WTC11 (cell line): ENCODE data around the gene SCML1.

Source experiments
- CREM ChIP-seq: sonication (generic); formaldehyde crosslinking; IDR thresholded peaks from 2 replicates; pipeline ENCODE4 v1.8.1; 2022; ENCODE audit warnings: mild to moderate bottlenecking, missing genetic modification reagents, moderate library complexity
- ELF4 ChIP-seq: sonication (generic); formaldehyde crosslinking; IDR thresholded peaks from 2 replicates; pipeline ENCODE4 v1.8.1; 2022; ENCODE audit warnings: low read depth, mild to moderate bottlenecking, moderate library complexity, missing genetic modification reagents
- FOXJ3 ChIP-seq: sonication (generic); formaldehyde crosslinking; IDR thresholded peaks from 2 replicates; pipeline ENCODE4 v1.9.0; 2021; ENCODE audit warnings: missing genetic modification reagents, mild to moderate bottlenecking, borderline replicate concordance
- FOXP4 ChIP-seq: sonication (generic); formaldehyde crosslinking; IDR thresholded peaks from 2 replicates; pipeline ENCODE4 v1.8.0; 2022; ENCODE audit warnings: mild to moderate bottlenecking, missing genetic modification reagents
- GABPB1 ChIP-seq: sonication (generic); formaldehyde crosslinking; IDR thresholded peaks from 2 replicates; pipeline ENCODE4 v1.8.1; 2023; ENCODE audit warnings: mild to moderate bottlenecking, missing genetic modification reagents
- GRHL2 ChIP-seq: fragments of 250-450 bp; sonication (Bioruptor Pico); IDR thresholded peaks from 2 replicates; pipeline ENCODE4 v1.8.0; 2022; ENCODE audit warnings: mild to moderate bottlenecking, moderate library complexity; ENCODE audit not compliant: insufficient replicate concordance, severe bottlenecking
- HMGXB4 ChIP-seq: sonication (generic); formaldehyde crosslinking; IDR thresholded peaks from 2 replicates; pipeline ENCODE4 v1.8.1; 2023; ENCODE audit warnings: mild to moderate bottlenecking, moderate library complexity, missing genetic modification reagents
- SMAD3 ChIP-seq: sonication (generic); formaldehyde crosslinking; IDR thresholded peaks from 2 replicates; pipeline ENCODE4 v1.8.0; 2022; ENCODE audit warnings: missing genetic modification reagents, mild to moderate bottlenecking, borderline replicate concordance
- SP1 ChIP-seq: sonication (generic); formaldehyde crosslinking; conservative IDR thresholded peaks from 2 replicates; pipeline ENCODE4 v1.8.1; 2022; ENCODE audit warnings: missing genetic modification reagents
- TF ChIP-seq, protein P1 (sequence below): fragments of 200-600 bp; IDR thresholded peaks from 2 replicates; pipeline ENCODE4 v1.8.0; 2022; ENCODE audit warnings: antibody characterized with exemption
- TF ChIP-seq, protein P2 (sequence below): sonication (generic); formaldehyde crosslinking; IDR thresholded peaks from 2 replicates; pipeline ENCODE4 v1.8.0; 2022; ENCODE audit warnings: mild to moderate bottlenecking, missing genetic modification reagents
- TF ChIP-seq, protein P3 (sequence below): sonication (generic); formaldehyde crosslinking; IDR thresholded peaks from 2 replicates; pipeline ENCODE4 v1.8.0; 2023; ENCODE audit warnings: missing genetic modification reagents
- TF ChIP-seq, protein P4 (sequence below): sonication (generic); formaldehyde crosslinking; IDR thresholded peaks from 2 replicates; pipeline ENCODE4 v1.8.1; 2023; ENCODE audit warnings: mild to moderate bottlenecking, missing genetic modification reagents, moderate library complexity

- TF ChIP-seq SP1 (CRISPR knock-in tag): no peak
- TF ChIP-seq, protein P1, sequence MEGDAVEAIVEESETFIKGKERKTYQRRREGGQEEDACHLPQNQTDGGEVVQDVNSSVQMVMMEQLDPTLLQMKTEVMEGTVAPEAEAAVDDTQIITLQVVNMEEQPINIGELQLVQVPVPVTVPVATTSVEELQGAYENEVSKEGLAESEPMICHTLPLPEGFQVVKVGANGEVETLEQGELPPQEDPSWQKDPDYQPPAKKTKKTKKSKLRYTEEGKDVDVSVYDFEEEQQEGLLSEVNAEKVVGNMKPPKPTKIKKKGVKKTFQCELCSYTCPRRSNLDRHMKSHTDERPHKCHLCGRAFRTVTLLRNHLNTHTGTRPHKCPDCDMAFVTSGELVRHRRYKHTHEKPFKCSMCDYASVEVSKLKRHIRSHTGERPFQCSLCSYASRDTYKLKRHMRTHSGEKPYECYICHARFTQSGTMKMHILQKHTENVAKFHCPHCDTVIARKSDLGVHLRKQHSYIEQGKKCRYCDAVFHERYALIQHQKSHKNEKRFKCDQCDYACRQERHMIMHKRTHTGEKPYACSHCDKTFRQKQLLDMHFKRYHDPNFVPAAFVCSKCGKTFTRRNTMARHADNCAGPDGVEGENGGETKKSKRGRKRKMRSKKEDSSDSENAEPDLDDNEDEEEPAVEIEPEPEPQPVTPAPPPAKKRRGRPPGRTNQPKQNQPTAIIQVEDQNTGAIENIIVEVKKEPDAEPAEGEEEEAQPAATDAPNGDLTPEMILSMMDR: peak; percentile 76
- TF ChIP-seq FOXJ3 (CRISPR knock-in tag): no peak
- TF ChIP-seq CREM (CRISPR knock-in tag): no peak
- TF ChIP-seq, protein P2, sequence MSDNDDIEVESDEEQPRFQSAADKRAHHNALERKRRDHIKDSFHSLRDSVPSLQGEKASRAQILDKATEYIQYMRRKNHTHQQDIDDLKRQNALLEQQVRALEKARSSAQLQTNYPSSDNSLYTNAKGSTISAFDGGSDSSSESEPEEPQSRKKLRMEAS: no peak
- TF ChIP-seq, protein P3, sequence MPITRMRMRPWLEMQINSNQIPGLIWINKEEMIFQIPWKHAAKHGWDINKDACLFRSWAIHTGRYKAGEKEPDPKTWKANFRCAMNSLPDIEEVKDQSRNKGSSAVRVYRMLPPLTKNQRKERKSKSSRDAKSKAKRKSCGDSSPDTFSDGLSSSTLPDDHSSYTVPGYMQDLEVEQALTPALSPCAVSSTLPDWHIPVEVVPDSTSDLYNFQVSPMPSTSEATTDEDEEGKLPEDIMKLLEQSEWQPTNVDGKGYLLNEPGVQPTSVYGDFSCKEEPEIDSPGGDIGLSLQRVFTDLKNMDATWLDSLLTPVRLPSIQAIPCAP (CRISPR knock-in tag): no peak
- no peak for TF ChIP-seq GRHL2 (CRISPR knock-in tag)
- no peak for TF ChIP-seq SMAD3 (CRISPR knock-in tag)
- TF ChIP-seq ELF4 (CRISPR knock-in tag): no peak
- TF ChIP-seq HMGXB4: no peak
- TF ChIP-seq, protein P4, sequence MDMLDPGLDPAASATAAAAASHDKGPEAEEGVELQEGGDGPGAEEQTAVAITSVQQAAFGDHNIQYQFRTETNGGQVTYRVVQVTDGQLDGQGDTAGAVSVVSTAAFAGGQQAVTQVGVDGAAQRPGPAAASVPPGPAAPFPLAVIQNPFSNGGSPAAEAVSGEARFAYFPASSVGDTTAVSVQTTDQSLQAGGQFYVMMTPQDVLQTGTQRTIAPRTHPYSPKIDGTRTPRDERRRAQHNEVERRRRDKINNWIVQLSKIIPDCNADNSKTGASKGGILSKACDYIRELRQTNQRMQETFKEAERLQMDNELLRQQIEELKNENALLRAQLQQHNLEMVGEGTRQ (CRISPR knock-in tag): no peak
- TF ChIP-seq FOXP4 (CRISPR knock-in tag): no peak
- TF ChIP-seq GABPB1 (CRISPR knock-in tag): no peak
These were observed 51.1 kb downstream of the SCML1 start for GRCh38 chrX:17788439-17788838.
